HG03342 (cell line): ENCODE data around the gene TNS4.
"Not testable (repeated sequence)": the region's sequence is repeated elsewhere in the genome, so short reads cannot be mapped to it uniquely, and the experiment has no call there.

Source experiments
- ATAC-seq: cut with Tn5 transposase; IDR thresholded peaks from one replicate; pipeline ENCODE4 v1.9.1; 2021; ENCODE audit warnings: mild to moderate bottlenecking, moderate library complexity; ENCODE audit not compliant: unreplicated experiment

TNS4 gene, protein sequence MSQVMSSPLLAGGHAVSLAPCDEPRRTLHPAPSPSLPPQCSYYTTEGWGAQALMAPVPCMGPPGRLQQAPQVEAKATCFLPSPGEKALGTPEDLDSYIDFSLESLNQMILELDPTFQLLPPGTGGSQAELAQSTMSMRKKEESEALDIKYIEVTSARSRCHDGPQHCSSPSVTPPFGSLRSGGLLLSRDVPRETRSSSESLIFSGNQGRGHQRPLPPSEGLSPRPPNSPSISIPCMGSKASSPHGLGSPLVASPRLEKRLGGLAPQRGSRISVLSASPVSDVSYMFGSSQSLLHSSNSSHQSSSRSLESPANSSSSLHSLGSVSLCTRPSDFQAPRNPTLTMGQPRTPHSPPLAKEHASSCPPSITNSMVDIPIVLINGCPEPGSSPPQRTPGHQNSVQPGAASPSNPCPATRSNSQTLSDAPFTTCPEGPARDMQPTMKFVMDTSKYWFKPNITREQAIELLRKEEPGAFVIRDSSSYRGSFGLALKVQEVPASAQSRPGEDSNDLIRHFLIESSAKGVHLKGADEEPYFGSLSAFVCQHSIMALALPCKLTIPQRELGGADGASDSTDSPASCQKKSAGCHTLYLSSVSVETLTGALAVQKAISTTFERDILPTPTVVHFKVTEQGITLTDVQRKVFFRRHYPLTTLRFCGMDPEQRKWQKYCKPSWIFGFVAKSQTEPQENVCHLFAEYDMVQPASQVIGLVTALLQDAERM

DNA sequence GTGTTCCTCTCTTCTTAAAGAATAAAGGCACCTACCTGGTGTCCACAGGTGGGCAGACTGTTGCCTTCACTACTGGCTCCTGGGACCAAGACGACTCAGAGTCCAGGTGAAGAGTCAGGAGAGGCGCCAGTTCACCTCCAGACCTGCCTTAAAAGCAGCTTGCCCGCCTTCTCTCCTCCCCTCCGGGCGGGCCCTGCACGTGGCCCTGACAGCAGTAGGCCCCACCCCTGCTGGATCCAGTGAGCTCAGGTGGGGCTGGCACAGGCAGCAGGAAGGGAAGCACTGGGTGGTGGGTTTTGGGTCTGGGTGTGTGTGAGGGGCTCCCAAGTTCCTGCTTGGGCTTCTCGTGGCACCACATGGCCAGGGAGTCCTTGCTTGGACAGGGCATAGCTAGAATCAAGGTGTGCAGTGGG is at the start of gene TNS4:
TNS4 (minus strand) TSS at position 125 of the 413 bp plus-strand sequence. CDS start 5,198 bp downstream, outside the sequence.
- no peak for ATAC-seq

GRCh38 chr17:40550608-40551007 is 49.2 kb upstream of the TNS4 start:
- ATAC-seq: no peak

- ATAC-seq: no peak
Measured at GRCh38 chr17:40548982-40549685, 47.7 kb upstream of the TNS4 start.

GRCh38 chr17:40548491-40548981 is 47.1 kb upstream of the TNS4 start:
- ATAC-seq: no peak

DNA sequence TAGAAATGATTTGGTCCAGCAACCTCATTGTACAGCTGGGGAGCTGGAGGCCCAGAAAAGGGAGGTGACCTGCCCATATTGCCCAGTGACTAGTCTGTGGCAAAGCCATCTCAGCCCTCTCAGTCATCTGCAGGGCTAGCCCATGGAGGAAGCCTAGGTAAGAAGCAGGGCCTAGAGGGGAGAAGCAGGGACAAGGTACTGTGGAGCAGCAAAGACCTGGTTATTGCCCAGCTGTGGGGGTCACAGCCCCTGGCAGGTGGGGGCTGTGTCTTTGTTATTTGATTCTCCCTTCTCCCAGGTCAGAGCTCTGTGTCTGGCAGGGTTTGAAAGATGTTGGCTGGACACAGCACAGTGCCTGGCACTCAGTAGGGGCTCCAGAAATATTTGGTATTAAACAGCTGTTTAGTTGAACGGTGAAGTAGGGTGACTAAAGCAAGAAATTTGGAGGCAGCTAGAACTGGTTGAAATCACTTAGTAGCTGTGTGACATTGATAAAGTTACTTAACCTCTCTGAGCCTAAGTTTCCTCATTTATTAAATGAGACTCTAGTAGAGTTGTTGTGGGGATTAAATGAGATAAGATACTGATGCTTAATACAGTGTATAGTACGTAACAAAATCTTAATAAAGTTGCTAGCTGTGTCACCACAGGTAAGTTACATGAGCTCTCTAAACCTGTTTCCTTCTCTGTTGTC is 46.5 kb upstream of the TNS4 start:
- no peak for ATAC-seq

- ATAC-seq: no peak
Measured at GRCh38 chr17:40547079-40547784, 45.8 kb upstream of the TNS4 start.

- not testable (repeated sequence) for ATAC-seq
Measured at GRCh38 chr17:40546497-40546896, 45.1 kb upstream of the TNS4 start.

- no peak for ATAC-seq
Measured at GRCh38 chr17:40545660-40546059, 44.2 kb upstream of the TNS4 start.

DNA sequence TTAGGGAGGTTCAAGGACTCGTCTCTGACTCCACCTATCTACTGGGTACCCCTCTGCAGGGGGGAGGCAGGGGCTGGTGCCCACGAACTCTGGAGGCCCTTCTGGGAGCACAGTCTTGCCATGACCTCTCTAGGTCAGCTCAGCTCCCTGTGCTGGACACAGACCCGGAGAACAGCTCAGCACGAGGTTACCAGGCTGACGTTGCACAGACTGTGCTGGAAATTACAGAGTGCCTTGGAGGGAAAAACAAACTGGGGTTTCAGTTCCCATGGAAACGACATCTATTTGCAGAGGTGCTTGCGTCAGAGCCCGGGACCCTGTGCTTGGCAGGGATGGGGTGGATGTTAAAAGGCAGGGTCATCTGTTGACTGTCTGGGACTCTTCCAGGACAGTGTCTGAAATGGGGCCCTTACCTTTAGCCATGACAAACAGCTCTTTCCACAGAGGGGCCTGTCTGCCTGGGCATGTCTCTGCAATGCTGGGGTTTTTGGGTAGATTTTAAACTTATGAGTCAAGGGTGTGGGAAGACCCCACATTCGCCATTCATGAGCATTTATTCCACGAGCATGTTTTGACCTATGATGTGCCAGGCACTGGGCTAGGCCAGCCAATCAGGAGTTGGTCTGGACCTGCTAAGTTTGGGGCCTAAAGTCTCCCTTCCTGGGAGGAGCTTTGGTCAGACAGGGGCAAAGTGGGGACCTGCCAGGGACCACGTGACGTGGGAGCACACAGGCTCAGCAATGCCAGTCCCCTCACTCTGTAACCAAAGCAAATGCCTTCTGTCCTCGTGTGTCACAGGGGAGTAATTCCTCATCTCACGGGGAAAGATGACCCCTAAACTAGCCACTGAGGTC is 41.4 kb upstream of the TNS4 start:
- ATAC-seq: peak; percentile 47

DNA sequence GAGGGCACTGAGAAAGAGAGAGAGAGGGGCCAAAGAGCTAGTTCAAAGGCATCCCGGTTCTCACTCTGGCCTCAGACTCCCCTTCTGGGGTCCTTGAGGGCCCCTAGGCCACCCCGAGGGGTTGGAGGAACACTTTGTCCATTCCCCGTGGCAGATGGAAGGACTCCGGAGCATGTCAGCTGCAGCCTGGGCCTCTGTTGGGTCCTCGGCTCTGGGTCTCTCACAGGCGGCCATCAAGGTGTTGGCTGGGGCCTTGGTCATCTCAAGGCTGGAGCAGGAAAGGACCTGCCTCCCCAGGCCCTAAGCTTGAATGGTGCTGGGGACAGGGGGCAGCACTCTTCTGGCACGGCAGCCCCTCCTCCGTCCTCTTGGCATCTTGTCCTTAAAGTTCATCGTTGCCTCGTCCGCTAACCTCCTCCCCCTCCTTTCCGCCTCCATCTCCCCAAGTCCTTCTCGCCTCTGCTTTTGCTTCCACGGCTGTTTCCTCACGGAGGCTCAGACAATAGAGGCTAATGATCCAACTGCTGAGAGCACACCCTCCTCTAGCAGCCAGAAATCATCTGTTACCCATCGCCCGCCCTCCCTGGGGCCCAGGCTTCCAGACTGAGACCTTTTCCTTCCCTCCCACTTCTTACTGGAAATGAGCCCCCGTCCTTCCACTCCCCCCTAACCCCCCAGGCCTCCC is 40.6 kb upstream of the TNS4 start:
- ATAC-seq: no peak

GRCh38 chr17:40541060-40541872 is 39.8 kb upstream of the TNS4 start:
- no peak for ATAC-seq

DNA sequence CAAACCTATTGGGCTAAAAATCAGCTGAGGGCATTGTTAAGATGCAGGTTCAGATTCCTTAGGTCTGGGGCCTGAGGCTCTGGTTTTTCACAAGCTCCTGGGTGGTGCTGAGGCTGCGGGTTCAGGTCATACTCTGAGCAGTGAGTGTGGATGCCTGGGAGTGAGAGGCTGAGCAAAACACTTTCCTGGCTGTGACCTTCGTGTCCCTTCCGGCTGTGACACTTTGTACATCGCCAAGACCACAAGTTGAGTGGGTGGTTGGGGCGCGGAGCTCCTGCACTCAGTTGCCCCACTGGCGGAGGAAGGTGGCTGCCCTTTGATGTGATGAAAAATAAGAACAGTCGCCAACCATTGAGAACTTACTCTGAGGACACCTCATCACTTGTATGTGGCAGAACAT is 39.0 kb upstream of the TNS4 start:
- no peak for ATAC-seq

GRCh38 chr17:40539711-40540411 is 38.4 kb upstream of the TNS4 start:
- ATAC-seq: no peak

DNA sequence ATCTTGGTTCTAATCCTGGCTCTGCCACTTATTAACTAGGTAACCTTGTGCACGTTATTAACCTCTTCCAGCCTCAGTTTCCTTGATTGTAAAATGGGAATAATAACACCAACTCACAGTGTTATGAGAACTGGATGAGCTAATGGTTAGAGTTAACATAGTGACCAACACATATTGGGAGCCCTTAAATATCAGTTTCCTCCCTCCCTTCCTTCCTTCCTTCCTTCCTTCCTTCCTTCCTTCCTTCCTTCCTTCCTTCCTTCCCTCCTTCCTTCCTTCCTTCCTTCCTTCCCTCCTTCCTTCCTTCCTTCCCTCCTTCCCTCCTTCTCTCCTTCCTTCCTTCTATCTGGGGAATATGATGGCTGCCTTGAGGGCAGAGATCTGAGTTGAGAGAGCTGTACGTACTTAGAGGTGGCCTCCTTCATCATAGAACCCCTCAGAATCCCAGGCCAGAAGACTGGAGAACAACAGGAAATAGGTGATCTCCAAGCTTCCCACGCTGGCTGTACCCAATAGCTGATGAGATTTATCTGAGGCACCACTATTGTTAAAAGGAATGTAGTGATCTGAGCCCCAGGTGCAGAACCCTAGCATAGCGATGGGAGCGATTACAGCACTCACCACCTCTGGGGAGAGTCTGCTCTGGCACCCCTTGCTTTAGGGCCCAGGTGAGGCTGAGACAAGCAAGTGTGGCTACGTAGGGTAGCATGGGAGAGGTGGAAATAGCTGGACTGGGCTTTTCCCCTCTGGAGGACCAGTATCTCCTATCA is 37.7 kb upstream of the TNS4 start:
- no peak for ATAC-seq

DNA sequence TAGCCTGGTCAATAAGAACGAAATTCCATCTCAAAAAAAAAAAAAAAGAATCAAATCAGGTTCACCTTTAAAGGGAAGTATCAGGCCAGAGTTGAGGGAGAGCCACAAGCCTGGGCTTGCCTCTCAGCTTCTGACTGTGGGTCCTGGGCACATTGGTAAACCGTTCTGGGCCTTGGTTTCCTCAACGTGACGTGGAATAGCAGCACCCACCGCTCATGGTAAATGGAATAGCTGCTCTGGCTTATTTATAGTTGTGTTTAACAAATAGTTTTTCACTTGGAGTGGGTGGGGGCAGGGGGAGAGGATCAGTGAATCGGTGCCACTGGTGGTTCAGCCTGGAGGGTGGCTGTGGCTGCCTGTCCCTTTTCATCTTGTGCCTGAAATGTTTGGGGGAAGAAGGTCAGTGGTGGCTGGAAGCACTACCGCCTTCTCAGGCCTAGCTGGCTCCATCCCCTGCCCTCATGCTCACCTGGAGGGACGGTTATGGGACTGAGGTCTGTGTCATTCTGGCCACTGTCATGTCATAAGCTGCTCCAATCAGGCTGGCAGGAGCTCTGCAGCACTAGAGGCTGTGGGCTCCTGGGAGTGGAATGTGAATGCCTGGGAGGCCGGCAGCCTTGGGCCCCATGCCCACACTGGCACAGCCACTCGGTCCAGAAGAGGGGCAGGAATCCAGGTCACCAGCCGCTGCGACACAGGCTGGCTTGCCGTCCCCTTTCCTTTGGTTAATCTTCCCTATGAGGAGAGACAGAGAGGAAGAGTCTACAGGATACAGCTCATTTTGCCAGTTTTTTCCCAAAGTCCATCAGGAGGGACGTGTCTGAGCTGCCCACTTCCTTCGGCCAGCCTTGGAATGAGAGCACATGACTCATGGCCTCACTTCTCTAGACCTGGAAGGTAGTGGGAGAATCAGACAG is 36.9 kb upstream of the TNS4 start:
- ATAC-seq: no peak
